Sigmoid colon (tissue), 7 donors: ENCODE results near the gene PNRC1. TPM values are rescaled to one million over a fixed set of nuclear protein-coding genes. Genes with fewer than 3 reads are reported as not detected.

ENCODE experiments used
- DNase-seq: peaks from one replicate; pipeline ENCODE4 v3.0.0-alpha.2; 2019
- H3K27ac ChIP-seq, 4 donors: fragments of 200-600 bp; sonication (generic); one replicate each; pipeline ENCODE4 v1.5.1; 2016 to 2019; ENCODE audit warnings: mild to moderate bottlenecking in 1 of 4
- H3K27me3 ChIP-seq, 3 donors: fragments of 200-600 bp; sonication (generic); one replicate each; pipeline ENCODE4 v1.5.1; 2019; ENCODE audit warnings: mild to moderate bottlenecking in 1 of 3
- H3K36me3 ChIP-seq, 4 donors: fragments of 200-600 bp; sonication (generic); one replicate each; pipeline ENCODE4 v1.5.1; 2016 to 2019
- H3K4me1 ChIP-seq, 4 donors: fragments of 200-600 bp; sonication (generic); one replicate each; pipeline ENCODE4 v1.5.1; 2017 to 2019
- H3K4me3 ChIP-seq, 4 donors: fragments of 200-600 bp; sonication (generic); one replicate each; pipeline ENCODE4 v1.5.1; 2017 to 2019; ENCODE audit warnings: mild to moderate bottlenecking in 2 of 4, moderate library complexity in 1 of 4
- H3K9me3 ChIP-seq, 4 donors: fragments of 200-600 bp in 3 of 4; sonication (generic) in 3 of 4; one replicate each; pipeline versions ENCODE4 v1.5.1 to v1.6.1; 2013 to 2019
- CTCF ChIP-seq, 4 experiments: fragments of 450-650 bp in 3 of 4; fragments of 200-600 bp in 1 of 4; IDR thresholded peaks; one replicate each; pipeline ENCODE4 v1.5.1; 2016 to 2019; ENCODE audit warnings: antibody characterized with exemption in 4 of 4, mild to moderate bottlenecking in 3 of 4, moderate library complexity in 2 of 4
- EP300 ChIP-seq, 4 donors: sonication (generic); formaldehyde crosslinking; IDR thresholded peaks; one replicate each; pipeline ENCODE4 v1.6.1; 2017; ENCODE audit warnings: antibody characterized with exemption in 4 of 4
- POLR2A ChIP-seq, 2 donors: fragments of 450-650 bp; IDR thresholded peaks; one replicate each; pipeline ENCODE4 v1.6.1; 2016; ENCODE audit warnings: antibody characterized with exemption in 2 of 2, mild to moderate bottlenecking in 2 of 2, moderate library complexity in 2 of 2
- POLR2AphosphoS5 ChIP-seq, 4 donors: sonication (generic); formaldehyde crosslinking; IDR thresholded peaks; one replicate each; pipeline ENCODE4 v1.6.1; 2017; ENCODE audit warnings: antibody characterized with exemption in 4 of 4
- whole genome bisulfite sequencing, 2 donors: extraction: QIAGEN DNeasy Blood & Tissue Kit; methylation state at CpG; one replicate each; pipeline ENCODE4 v1.1.7; 2013; 5-methylcytosine and 5-hydroxymethylcytosine counted together
- intact Hi-C: fragments of 100-400 bp; cut with DNase I; formaldehyde crosslinking; loops from one replicate; pipeline ENCODE4 v1.15.1; 2023
- polyA plus RNA-seq, 3 donors: library from polyadenylated mRNA; stranded (reverse); fragments of 200-250 nt; gene quantifications; one replicate each; pipeline ENCODE4 v1.2.3, GENCODE V29; 2013
- total RNA-seq, 4 donors: library from RNA; depleted of rRNA; stranded (reverse); fragments of >200 nt; gene quantifications; one replicate each; pipeline ENCODE4 v1.1.0, GENCODE V29; 2016
- donor health status: healthy with polysubstance abuse.
- donor health status: Bipolar disorder and iron deficiency.
- donor health status: healthy.

The PNRC1 gene
- total and polyA plus RNA-seq, 7 donors, result 44.2 to 349 (median 211) TPM

GRCh38 chr6:89079511-89080234 lies 878 bp upstream of the PNRC1 start:
- intact Hi-C loops, result loop anchor here (2.0 to 5.0 kb wide), 3 partner anchors 67 to 273 kb away; partner anchors contain the start of genes PM20D2 and UBE2J1
- WGBS, 2 donors, result 0 to 1% methylated on average over 20 of the region's 20 CpGs
- DNase-seq, result peak; percentile 85
- Histone ChIP-seq H3K9me3 (no peaks in the 10 kb centered on the region), H3K4me1 (peaks cover 0 to 27% (median 20%) of the 10 kb centered on the region in 4 donors), H3K27me3 (no peaks in the 10 kb centered on the region), H3K4me3 (peak overlapping the region; percentile 100), H3K27ac (peak overlapping the region; percentile 100), H3K36me3 (peaks cover 3 to 15% (median 7%) of the 10 kb centered on the region in 4 donors)
- TF ChIP-seq CTCF (IDR thresholded peaks at IDR 0.05) (no peak), EP300 (IDR thresholded peaks at IDR 0.05) (peak in 1 of 4 donors; percentile 28), POLR2AphosphoS5 (IDR thresholded peaks at IDR 0.05) (peak; percentile 38 to 83 (median 64)), POLR2A (IDR thresholded peaks at IDR 0.05) (peak; percentile 30 to 68)

DNA sequence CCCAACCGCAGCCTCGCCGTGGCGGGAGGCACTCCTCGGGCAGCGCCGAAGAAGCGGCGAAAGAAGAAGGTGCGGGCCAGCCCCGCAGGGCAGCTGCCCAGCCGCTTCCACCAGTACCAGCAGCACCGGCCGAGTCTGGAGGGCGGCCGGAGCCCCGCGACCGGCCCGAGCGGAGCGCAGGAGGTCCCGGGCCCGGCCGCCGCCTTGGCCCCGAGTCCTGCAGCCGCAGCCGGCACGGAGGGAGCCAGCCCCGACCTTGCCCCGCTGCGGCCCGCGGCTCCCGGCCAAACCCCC lies 525 bp downstream of the PNRC1 start:
- Histone ChIP-seq H3K36me3 (peaks cover 11 to 29% (median 20%) of the 10 kb centered on the region in 4 donors), H3K9me3 (no peaks in the 10 kb centered on the region), H3K27me3 (no peaks in the 10 kb centered on the region), H3K27ac (peak overlapping the region; percentile 100), H3K4me3 (peak overlapping the region; percentile 100), H3K4me1 (peaks cover 0 to 37% (median 33%) of the 10 kb centered on the region in 4 donors)
- 0 to 1% methylated on average over 36 of the region's 36 CpGs for WGBS, 2 donors
- intact Hi-C loops, result loop anchor here (1.0 to 5.0 kb wide), 5 partner anchors 46 to 271 kb away; partner anchors contain the start of genes PM20D2 and UBE2J1
- TF ChIP-seq POLR2AphosphoS5 (IDR thresholded peaks at IDR 0.05) (no peak), EP300 (IDR thresholded peaks at IDR 0.05) (no peak), CTCF (IDR thresholded peaks at IDR 0.05) (no peak), POLR2A (IDR thresholded peaks at IDR 0.05) (no peak)
- no peak for DNase-seq

DNA sequence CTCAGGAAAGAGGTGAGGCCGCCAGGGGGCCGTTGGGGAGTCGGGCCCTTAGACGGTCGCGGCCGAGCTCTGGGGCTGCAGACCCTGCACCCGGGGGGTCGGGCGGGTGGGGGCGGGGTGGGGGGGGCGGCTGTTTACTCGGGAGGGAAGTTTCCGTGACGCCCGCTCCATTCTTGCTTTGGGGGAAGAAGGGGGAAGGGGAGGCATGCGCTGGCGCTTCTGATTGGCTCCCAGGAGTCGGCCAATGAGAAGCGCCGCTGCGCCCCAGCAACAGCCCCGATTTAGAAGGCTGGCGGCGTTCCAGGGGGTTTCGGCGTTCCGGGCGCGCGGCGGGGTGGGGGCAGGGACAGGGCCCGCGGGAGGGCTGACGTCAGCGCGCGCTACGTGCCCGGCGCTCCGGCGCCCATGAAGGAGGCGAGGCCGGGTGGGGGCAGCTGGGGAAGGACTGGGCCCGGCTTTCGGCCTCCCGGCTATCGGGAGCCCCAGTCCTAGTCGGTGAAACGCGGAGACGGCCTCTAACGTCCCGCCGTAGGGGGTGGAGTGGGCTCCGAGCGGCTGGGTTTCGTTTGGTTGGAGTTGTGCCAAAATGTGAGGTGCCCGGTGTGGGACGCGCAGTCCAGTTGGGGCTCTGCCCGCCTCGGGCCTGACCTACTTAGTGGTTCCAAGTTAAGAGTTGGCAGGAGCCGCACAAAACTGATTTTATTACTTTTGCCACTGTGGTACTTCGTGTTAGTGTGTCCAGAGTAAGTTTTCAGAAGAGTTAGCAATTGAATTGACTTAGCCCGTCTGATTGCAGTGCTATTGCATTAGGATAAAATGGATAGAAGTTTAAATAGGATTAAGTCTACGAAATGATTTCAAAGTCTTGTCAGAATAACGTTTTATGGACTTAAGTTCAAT lies 1.1 kb downstream of the PNRC1 start:
- peaks cover 0 to 43% (median 35%) of the 10 kb centered on the region in 4 donors for H3K4me1 ChIP-seq

More for the DNA sequence above, 1.1 kb downstream of the PNRC1 start:
- WGBS, 2 donors, result 0% methylated on average over 69 of the region's 69 CpGs
- intact Hi-C loops, result loop anchor here (1.0 to 5.0 kb wide), 7 partner anchors 35 to 271 kb away; partner anchors contain the start of genes PM20D2 and UBE2J1
- H3K9me3 ChIP-seq, result no peaks in the 10 kb centered on the region
- TF ChIP-seq POLR2A (IDR thresholded peaks at IDR 0.05), result peak; percentile 23 to 30
- peak in 3 of 4 donors; percentile 22 to 86 (median 83) for TF ChIP-seq EP300 (IDR thresholded peaks at IDR 0.05)
- no peak for TF ChIP-seq CTCF (IDR thresholded peaks at IDR 0.05)
- peak; percentile 77 to 90 (median 88) for TF ChIP-seq POLR2AphosphoS5 (IDR thresholded peaks at IDR 0.05)
- peak; percentile 100 for DNase-seq
- peaks cover 11 to 30% (median 21%) of the 10 kb centered on the region in 4 donors for H3K36me3 ChIP-seq
- H3K27ac ChIP-seq, result peak overlapping the region; percentile 100
- peak overlapping the region; percentile 100 for H3K4me3 ChIP-seq
- no peaks in the 10 kb centered on the region for H3K27me3 ChIP-seq
